GM20431 (cell line): ENCODE measurements around the gene DENND1C.
"Not testable (repeated sequence)": the region's sequence is repeated elsewhere in the genome, so short reads cannot be mapped to it uniquely, and the experiment has no call there.

Experiments
- in situ Hi-C: fragments of 300-500 bp; cut with MseI, MboI; formaldehyde crosslinking; loops from one replicate; pipeline ENCODE4 v1.15.0; 2020; ENCODE audit warnings: low sequenced_read_pairs; ENCODE audit not compliant: unreplicated experiment

The DENND1C gene

GRCh38 chr19:6509118-6509971, 27.8 kb upstream of the DENND1C start:
- in situ Hi-C loops = no loop called here

GRCh38 chr19:6508028-6508771, 26.6 kb upstream of the DENND1C start:
- in situ Hi-C loops = not testable (repeated sequence)

DNA sequence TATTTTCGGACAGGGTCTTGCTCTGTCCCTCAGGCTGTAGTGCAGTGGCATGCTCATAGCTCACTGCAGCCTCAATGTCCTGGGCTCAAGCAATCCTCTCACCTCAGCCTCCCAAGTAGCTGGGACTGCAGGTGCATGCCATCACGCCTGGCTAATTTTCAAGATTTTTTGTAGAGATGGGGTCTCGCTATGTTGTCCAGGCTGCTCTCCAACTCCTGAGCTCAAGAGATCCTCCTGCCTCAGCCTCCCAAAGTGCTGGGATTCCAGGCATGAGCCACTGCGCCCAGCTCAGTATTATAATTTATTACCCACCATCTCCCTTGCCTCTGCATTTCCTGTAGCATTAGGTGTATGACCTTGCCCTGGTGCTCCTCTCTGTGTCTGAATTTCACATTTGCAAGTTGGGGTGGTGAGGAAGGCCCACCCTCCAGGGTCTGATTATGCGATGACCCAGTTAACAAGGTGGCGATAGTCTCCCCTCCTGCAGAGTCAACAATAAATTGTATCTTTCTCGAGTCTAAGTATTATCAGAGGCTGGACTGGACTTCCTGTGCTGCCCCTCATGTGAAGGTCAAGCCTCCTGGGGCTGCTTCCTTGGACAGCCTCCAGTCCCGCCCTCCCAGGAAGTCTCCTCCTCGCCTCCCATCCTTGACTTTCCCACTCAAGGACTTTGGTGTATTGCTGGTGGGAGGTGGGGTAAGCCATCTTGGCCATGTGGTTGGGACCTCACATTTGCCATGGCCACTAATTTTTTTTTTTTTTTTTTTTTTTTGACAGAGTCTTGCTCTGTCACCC, 22.0 kb upstream of the DENND1C start:
- in situ Hi-C loops = no loop called here

DNA sequence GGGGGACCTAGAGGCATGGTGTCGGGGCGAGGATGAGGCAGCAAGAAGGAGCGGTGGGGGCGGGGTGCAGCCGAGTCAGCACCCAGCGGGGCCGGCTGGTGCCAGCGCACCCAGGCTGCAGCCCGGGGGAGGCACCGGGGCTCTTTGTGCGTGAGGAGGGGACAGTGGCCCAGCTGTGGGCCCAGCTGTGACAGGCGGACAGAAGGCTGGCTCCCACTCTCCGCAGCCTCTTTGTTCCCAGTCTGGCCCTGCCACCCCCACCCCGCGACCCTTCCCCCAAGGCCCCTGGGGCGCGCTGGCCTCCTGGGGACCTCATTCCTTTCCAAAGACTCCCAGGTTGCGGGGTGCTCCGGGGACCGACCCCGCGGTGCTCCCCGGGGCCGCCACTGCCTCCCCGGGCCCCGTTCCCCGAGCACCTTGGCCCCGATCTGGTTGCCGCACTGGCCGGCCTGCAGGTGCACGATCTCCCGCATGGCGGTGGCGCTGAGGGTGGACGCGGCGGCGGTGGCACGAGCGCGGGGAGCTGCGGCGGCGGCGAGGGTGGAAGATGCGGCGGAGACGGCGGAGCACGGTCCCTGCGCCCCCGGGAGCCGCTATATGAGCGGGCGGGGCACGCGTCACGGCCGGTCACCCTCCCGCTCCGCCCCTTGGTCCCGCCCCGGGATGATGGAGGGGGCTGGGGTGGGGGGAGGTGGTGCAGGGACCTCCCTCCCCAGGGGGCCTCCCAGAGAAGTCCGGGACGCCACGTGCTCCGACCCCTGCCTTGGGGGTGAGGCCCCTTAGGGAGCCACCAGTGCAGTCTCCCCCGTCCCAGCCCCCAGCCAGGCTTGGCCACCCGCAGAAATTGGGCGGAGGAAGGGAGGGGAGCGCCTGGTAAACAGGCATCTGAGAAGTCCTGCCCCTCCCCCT, 20.4 kb upstream of the DENND1C start, which contains the start of gene TUBB4A:
TSS of gene TUBB4A (minus strand) at position 570 of the 909 bp plus-strand sequence. CDS start at position 473, 97 bp downstream.
- in situ Hi-C loops = no loop called here

DNA sequence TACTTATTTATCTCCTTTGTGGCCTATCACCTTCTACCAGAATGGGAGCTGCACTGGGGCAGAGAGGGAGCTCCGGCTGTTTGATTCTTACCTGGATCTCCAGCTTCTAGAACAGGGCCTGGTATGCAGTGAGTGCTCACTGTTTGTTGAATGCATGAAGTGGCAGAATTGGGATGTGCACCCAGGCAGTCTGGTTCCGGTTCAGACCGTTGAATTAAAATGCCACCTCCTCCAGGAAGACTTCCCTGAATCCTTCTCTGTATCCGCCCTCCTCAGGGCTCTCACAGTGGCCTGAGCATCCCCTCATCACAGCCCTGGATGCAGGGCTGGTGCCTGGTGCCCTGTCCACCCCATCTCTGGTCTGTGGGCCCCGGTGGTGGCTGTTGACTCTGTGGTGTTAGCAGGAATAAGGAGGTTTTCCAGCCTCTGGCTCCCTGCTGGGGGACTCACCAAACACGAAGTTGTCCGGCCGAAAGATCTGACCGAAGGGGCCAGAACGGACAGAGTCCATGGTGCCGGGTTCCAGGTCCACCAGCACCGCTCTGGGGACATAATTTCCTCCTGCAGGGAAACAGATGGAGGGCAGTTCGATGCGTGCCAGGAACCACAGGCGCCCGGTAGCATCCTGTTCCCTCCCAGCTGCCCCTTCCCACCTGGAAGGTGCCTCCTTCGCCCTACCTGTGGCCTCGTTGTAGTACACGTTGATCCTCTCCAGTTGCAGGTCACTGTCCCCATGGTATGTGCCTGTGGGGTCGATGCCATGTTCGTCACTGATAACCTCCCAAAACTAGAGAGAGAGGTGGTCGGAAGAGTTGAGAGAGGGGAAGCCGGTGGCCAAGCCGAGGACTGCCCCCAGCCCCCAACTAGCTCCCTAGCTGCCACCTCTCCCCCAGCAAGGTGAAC, 19.5 kb upstream of the DENND1C start:
- in situ Hi-C loops = no loop called here

- in situ Hi-C loops = no loop called here
Measured at GRCh38 chr19:6499052-6499790, 17.6 kb upstream of the DENND1C start.

- in situ Hi-C loops = no loop called here
Measured at GRCh38 chr19:6498294-6499036, 16.9 kb upstream of the DENND1C start.

DNA sequence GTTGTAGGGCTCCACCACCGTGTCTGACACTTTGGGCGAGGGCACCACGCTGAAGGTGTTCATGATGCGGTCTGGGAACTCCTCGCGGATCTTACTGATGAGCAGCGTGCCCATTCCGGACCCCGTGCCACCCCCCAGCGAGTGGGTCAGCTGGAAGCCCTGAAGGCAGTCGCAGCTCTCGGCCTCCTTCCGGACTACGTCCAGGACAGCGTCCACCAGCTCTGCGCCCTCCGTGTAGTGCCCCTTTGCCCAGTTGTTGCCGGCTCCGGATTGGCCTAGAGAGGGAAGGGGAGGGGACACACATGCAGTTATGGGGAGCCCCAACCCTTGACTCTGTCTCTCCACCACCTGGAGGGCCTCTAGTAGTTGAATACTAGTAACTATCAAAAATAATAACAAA, 14.4 kb upstream of the DENND1C start:
- in situ Hi-C loops = no loop called here

DNA sequence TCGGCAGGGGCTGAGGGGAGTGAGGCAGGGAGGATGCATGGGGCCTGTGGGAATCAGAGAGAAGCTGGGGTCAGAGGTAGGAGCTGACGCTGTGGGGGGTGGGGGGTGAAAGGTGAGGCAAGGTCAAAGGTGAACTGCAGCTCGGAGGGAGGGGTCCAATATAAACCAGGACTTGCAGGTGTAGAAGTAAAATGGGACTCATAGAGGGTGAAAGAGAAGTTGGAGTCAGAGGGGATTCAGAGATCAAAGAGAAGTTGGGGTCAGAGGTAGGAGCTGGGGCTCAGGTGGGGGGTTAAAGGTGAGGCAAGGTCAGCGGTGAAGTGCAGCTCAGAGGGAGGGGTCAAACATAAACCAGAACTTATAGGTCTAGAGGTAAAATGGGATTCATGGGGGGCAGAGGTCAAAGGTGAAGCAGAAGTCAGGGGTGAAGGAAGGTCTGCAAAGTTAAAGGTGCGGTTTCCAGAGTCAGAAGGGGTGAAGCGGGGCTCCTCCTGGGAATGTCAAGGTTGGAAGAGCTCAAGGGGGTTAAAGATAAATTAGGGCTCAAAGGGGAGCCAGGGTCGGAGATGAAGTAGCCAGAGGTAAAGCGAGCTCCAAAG, 12.9 kb upstream of the DENND1C start:
- in situ Hi-C loops = no loop called here

DNA sequence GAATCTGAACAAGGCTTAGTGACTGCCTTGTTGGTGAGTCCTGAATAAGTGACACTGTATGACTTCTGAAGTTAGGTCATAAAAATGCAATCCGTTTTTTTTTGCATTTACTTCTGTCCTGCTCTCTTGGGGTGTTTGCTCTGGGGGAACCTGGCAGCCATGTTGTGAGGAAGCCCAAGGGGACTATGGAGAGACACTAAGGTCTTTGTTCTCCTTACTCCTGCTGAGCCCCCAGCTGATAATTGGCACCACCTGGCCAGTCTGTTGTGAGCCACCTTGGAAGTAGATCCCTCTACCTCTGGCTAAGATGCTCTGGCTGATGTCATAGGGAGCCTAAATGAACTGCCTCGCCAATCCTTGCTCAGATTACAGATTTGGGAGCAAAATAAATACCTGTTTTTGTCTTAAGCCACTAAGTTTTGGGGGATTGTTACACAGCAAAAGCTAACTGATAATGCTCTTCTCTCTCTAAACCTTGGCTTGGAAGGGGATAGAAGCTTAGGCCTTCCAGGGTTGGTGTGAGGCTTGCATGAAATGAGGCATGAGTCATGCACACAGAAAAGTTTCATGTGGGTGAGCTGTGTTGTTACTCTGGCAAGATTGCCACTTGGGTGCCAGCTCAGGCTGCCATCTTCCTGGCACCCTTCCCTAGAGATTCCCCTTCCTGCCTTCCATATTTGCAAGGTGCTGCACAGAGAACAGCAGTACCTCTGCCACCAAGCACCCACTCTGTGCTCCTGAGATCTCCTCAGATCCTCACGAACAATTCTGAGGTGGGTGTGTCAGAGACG, 10.4 kb upstream of the DENND1C start:
- in situ Hi-C loops = no loop called here

- in situ Hi-C loops = no loop called here
Measured at GRCh38 chr19:6490134-6490533, 8.5 kb upstream of the DENND1C start.

DNA sequence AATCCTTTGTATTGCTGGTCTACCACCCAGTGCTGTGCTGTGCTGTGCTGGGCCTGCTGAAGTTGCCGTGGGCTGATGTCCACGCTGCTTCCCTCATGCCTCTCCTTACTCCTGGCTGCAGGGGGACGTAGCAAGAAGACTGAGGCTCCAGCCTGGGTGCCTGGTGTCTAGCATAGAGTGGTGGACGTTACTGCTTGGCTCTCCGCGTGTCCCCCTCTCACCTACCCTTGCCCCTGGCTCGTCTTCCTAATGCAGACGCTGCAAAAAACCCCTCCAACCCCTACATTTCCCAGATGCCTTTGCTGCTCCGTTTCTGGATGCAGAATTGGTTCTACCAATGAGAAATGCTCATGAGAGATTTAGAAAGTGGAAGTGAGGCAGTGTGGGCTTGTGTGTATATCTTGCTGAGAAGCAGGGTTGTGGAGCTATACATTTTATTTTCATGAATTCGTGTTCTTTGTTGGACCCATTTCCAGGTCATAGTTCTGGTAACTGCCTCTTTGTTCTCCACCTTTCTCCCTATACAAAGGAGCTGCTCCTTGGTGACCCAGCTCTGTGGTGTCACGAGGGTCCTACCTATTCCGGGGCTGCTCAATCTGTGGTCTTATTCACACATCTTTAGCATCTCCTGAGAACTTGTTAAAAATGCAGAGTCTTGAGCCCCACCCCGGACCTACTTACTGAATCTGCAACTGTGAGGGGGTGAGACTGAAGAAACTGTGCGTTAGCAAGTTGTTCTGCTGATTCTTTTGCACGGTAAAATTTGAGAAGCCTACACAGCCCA, 7.9 kb upstream of the DENND1C start:
- in situ Hi-C loops = no loop called here

DNA sequence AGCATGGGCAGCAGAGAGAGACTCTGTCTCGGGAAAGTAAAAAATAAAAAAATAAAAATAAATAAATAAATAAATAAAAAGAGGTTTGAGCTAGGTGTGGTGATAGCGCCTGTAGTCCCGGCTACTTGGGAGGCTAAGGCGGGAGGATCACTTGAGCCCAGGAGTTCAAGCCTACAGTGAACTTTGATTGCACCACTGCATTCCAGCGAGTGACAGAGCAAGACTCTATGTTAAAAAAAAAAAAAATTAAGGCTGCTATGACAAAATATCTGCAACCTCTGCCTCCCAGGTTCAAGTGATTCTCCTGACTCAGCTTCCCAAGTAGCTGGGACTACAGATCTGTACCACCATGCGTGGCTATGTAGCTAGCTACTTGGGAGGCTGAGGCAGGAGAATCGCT, 3.2 kb upstream of the DENND1C start:
- in situ Hi-C loops = no loop called here

DNA sequence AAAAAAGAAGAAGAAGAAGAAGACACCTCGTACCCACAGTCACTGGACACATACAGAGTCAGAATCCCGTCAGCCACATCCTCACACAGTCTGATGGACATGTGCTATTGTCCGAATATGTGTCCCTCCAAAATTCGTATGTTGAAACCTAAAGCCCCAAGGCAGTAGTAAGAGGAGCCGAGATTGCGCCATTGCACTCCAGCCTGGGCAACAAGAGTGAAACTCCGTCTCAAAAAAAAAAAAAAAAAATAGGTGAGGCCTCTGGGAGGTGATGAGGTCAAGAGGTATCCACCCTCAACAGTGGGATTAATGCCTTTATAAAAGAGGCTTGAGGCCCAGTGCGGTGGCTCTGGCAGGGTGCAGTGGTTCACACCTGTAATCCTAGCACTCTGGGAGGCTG, 2.6 kb upstream of the DENND1C start:
- in situ Hi-C loops = no loop called here

GRCh38 chr19:6483235-6483634, 1.6 kb upstream of the DENND1C start:
- in situ Hi-C loops = no loop called here
